OCI-LY1 (cell line): Measurements from ENCODE around the gene PRKAR1A.
A peak's percentile ranks its signal among the peaks of the same experiment; 100 is the strongest.

Experiments used
- H2AFZ ChIP-seq: fragments of 200-600 bp; sonication (generic), shearing (Covaris generic); 2 replicates; pipeline ENCODE4 v1.6.0; 2014; ENCODE audit warnings: antibody characterized with exemption, mild to moderate bottlenecking, low read length
- H3F3A ChIP-seq: fragments of 200-600 bp; sonication (generic), shearing (Covaris generic); 2 replicates; pipeline ENCODE4 v1.6.0; 2014; ENCODE audit warnings: mild to moderate bottlenecking, antibody characterized with exemption, low read length, moderate library complexity; ENCODE audit not compliant: insufficient read depth
- H3K27ac ChIP-seq: fragments of 200-600 bp; sonication (generic); 2 replicates; pipeline ENCODE4 v1.5.1; 2014; ENCODE audit warnings: low read length, mixed run types, mild to moderate bottlenecking, low read depth; ENCODE audit not compliant: poor library complexity, severe bottlenecking
- H3K27me3 ChIP-seq: fragments of 200-600 bp; sonication (generic); 2 replicates; pipeline ENCODE4 v1.6.0; 2014; ENCODE audit warnings: antibody characterized with exemption, mild to moderate bottlenecking, low read length, moderate library complexity; ENCODE audit not compliant: insufficient read depth
- H3K36me3 ChIP-seq: fragments of 200-600 bp; sonication (generic); 2 replicates; pipeline ENCODE4 v1.6.1; 2014; ENCODE audit warnings: mild to moderate bottlenecking, antibody characterized with exemption, low read length, moderate library complexity, mixed read lengths; ENCODE audit not compliant: insufficient read depth
- H3K4me1 ChIP-seq: fragments of 200-600 bp; sonication (generic); 2 replicates; pipeline ENCODE4 v1.5.1; 2014; ENCODE audit warnings: mild to moderate bottlenecking, low read length, moderate library complexity; ENCODE audit not compliant: insufficient read depth, severe bottlenecking
- H3K4me2 ChIP-seq: fragments of 200-600 bp; sonication (generic), shearing (Covaris generic); 2 replicates; pipeline ENCODE4 v1.6.1; 2014; ENCODE audit warnings: low read length
- H3K4me3 ChIP-seq: fragments of 200-600 bp; sonication (generic); 2 replicates; pipeline ENCODE4 v1.5.1; 2014; ENCODE audit warnings: low read length, low read depth, mild to moderate bottlenecking, mixed read lengths; ENCODE audit not compliant: poor library complexity, severe bottlenecking
- H3K79me2 ChIP-seq: fragments of 200-600 bp; shearing (Covaris generic); 2 replicates; pipeline ENCODE4 v1.6.1; 2016; ENCODE audit warnings: mixed run types, low read length, mixed read lengths; ENCODE audit not compliant: insufficient read depth
- H3K9ac ChIP-seq: fragments of 200-600 bp; sonication (generic), shearing (Covaris generic); 2 replicates; pipeline ENCODE4 v1.6.1; 2014; ENCODE audit warnings: mild to moderate bottlenecking, low read length, mixed read lengths
- H3K9me2 ChIP-seq: fragments of 200-600 bp; sonication (generic), shearing (Covaris generic); 2 replicates; pipeline ENCODE4 v1.6.1; 2014; ENCODE audit warnings: low read depth, mild to moderate bottlenecking, low read length, mixed read lengths
- H3K9me3 ChIP-seq: fragments of 200-600 bp; shearing (Covaris generic); 2 replicates; pipeline ENCODE4 v1.6.1; 2014; ENCODE audit warnings: low read length, mixed read lengths
- H4K20me1 ChIP-seq: fragments of 200-600 bp; sonication (generic), shearing (Covaris generic); 2 replicates; pipeline ENCODE4 v1.6.0; 2016; ENCODE audit warnings: mild to moderate bottlenecking, low read length; ENCODE audit not compliant: insufficient read depth
- EZH2 ChIP-seq: fragments of 200-600 bp; sonication (generic), shearing (Covaris generic); IDR thresholded peaks from 2 replicates; pipeline ENCODE4 v1.8.0; 2017; ENCODE audit warnings: borderline replicate concordance, mixed run types, mild to moderate bottlenecking, antibody characterized with exemption, low read length, moderate library complexity, mixed read lengths
- TF ChIP-seq, protein P1 (sequence below): fragments of 200-600 bp; sonication (generic), shearing (Covaris generic); IDR thresholded peaks from 2 replicates; pipeline ENCODE4 v1.5.1; 2017; ENCODE audit warnings: mild to moderate bottlenecking, antibody characterized with exemption, low read length, moderate library complexity, mixed read lengths

The PRKAR1A gene

DNA sequence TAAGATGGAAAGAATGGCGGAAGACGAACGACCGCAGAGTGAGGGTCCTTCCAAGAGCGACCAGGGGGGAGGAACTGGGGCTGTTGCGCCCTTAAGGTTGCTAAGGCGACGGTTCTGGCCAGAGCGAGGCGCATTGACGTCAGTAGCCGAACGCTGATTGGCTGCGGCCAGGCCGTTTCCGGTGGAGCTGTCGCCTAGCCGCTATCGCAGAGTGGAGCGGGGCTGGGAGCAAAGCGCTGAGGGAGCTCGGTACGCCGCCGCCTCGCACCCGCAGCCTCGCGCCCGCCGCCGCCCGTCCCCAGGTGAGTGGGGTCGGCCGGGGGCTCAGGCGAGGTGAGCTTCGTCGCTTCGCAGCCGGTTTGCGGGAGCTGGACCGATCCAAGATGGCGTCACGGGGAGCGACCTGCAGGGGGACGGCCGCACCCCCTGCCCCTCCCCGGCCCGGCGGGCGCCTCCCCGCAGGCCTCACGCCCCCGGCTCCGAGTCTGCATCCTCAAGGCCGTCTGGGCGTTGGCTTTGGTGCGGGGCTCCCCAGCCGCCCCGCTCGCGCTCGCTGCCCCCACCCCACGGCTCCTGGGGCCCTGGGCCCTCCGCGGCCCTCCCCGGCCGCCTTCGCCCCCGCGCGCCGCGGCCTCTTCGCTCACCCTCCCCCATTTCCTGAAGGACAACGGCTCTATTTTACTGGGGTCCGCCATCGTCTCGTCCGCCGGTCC lies at the start of gene PRKAR1A:
Gene PRKAR1A, plus strand, starts transcription at position 184 of the 713 bp plus-strand sequence. CDS start 2,970 bp downstream, outside the sequence.
- H3K79me2 ChIP-seq = peaks cover 43% of the 10 kb centered on the region
- H3K4me1 ChIP-seq = peaks cover 43% of the 10 kb centered on the region

DNA sequence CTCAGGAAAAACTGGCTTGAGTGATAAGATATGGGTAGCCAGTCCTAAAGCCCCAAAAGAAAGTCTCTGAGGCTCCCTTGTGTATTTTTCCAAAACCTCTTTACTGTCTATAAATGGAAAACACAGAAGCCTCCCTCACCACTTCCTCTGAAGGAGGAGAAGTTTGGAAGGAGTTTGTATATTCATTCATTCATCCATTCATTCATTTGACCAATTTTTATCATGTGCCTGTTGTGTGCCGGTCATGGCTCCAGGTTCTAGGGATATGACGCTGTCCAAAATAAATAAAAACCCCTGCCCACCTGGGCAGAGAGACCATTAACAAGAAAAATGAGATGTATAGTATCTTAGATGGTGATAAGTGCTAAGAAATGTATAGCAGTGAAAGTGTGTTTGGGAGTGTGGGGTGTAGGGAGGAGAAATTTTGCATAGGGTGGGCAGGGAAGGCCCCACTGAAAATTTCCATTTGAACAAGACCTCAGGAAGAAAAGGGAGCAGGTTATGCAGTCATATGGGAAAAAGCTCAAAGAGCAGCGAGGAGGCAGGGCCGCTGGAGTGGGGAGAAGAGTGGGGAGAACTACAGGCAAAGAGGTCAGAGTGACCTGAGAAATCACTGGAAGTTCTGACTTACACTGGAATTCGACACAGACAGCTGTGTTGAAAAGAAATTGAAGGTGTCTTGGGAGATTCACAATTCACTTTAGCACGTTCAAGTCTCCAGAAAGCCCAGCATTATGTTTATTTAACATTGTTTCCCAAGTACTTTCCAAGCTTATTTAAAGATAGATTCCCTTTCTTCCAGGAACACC lies 48.8 kb upstream of the PRKAR1A start:
- no peaks in the 10 kb centered on the region for H3F3A ChIP-seq
- no peaks in the 10 kb centered on the region for H3K27me3 ChIP-seq
- no peak overlapping the region for H3K4me2 ChIP-seq
- H2AFZ ChIP-seq = no peak overlapping the region
- no peaks in the 10 kb centered on the region for H4K20me1 ChIP-seq
- H3K9ac ChIP-seq = no peak overlapping the region
- no peaks in the 10 kb centered on the region for H3K79me2 ChIP-seq
- no peaks in the 10 kb centered on the region for H3K36me3 ChIP-seq
- H3K4me3 ChIP-seq = no peak overlapping the region
- H3K4me1 ChIP-seq = peaks cover 67% of the 10 kb centered on the region
- no peaks in the 10 kb centered on the region for H3K9me2 ChIP-seq
- H3K9me3 ChIP-seq = 0 out of 2 replicates have a peak, but pooled peaks cover 4% of the 10 kb centered on the region
- TF ChIP-seq EZH2 = no peak
- TF ChIP-seq, protein P1, sequence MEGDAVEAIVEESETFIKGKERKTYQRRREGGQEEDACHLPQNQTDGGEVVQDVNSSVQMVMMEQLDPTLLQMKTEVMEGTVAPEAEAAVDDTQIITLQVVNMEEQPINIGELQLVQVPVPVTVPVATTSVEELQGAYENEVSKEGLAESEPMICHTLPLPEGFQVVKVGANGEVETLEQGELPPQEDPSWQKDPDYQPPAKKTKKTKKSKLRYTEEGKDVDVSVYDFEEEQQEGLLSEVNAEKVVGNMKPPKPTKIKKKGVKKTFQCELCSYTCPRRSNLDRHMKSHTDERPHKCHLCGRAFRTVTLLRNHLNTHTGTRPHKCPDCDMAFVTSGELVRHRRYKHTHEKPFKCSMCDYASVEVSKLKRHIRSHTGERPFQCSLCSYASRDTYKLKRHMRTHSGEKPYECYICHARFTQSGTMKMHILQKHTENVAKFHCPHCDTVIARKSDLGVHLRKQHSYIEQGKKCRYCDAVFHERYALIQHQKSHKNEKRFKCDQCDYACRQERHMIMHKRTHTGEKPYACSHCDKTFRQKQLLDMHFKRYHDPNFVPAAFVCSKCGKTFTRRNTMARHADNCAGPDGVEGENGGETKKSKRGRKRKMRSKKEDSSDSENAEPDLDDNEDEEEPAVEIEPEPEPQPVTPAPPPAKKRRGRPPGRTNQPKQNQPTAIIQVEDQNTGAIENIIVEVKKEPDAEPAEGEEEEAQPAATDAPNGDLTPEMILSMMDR = 0 out of 2 replicates have a peak, but pooled peaks have one; percentile 4
- peak overlapping the region; percentile 49 for H3K27ac ChIP-seq

More for the DNA sequence above, at the start of gene PRKAR1A:
- H3K9me2 ChIP-seq = no peaks in the 10 kb centered on the region
- H3K4me3 ChIP-seq = peak within 1 kb of the TSS; percentile 80
- no peaks in the 10 kb centered on the region for H3F3A ChIP-seq
- peak within 1 kb of the TSS; percentile 83 for H3K9ac ChIP-seq
- no peak within 1 kb of the TSS for H2AFZ ChIP-seq
- no peaks in the 10 kb centered on the region for H3K9me3 ChIP-seq
- peak within 1 kb of the TSS; percentile 86 for H3K27ac ChIP-seq
- no peaks in the 10 kb centered on the region for H3K27me3 ChIP-seq
- no peaks in the 10 kb centered on the region for H4K20me1 ChIP-seq
- H3K36me3 ChIP-seq = peaks cover 35% of the 10 kb centered on the region
- TF ChIP-seq, protein P1 = no peak
- TF ChIP-seq EZH2 = no peak
- H3K4me2 ChIP-seq = peak within 1 kb of the TSS; percentile 85

DNA sequence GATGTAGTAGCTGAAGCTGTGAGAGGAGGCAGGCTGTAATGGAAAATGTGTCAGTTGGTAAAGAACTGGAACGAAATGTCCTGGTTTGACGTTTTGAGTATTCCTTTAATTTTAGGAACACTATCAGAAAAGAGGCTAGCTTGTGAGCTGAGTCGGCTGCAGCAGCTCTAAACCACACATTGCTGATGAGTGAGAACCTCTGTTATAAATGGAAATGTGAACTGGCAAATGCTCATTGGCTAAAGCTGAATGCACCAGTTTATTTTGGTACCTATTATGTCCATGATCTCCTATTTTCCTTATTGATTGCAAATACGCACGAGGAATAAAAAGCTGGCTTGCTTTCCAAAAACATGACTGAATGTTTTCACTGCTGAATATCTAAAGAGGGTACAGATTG lies 43.9 kb upstream of the PRKAR1A start:
- H3K4me2 ChIP-seq = no peak overlapping the region
- H3K4me3 ChIP-seq = no peak overlapping the region
- H3K27ac ChIP-seq = peak overlapping the region; percentile 58
- H3K9ac ChIP-seq = no peak overlapping the region
- peaks cover 5% of the 10 kb centered on the region; the same call in 1 of the 2 replicates for H3F3A ChIP-seq
- 0 out of 2 replicates have a peak, but pooled peaks cover 4% of the 10 kb centered on the region for H3K9me3 ChIP-seq
- peaks cover 58% of the 10 kb centered on the region for H3K4me1 ChIP-seq
- H3K79me2 ChIP-seq = no peaks in the 10 kb centered on the region
- H4K20me1 ChIP-seq = no peaks in the 10 kb centered on the region
- H2AFZ ChIP-seq = no peak overlapping the region
- H3K27me3 ChIP-seq = no peaks in the 10 kb centered on the region
- no peaks in the 10 kb centered on the region for H3K36me3 ChIP-seq
- H3K9me2 ChIP-seq = no peaks in the 10 kb centered on the region
- TF ChIP-seq, protein P1 = no peak
- TF ChIP-seq EZH2 = no peak
